GM12878 (cell line): ENCODE measurements around the gene ZNF3. TPM values are rescaled to one million over a fixed set of nuclear protein-coding genes. Genes with fewer than 3 reads are reported as not detected.

Experiments used
- ATAC-seq: fragments of 200-7000 bp; cut with Tn5 transposase; 3 replicates; pipeline ENCODE4 v1.9.1; 2020; ENCODE audit warnings: mild to moderate bottlenecking, moderate library complexity
- BruUV-seq: library from RNA; stranded (reverse); fragments of 400-500 nt; replicated peaks from 2 replicates; lab custom pipeline; 2021; lab: Mats Ljungman, UMichigan
- CTCF ChIA-PET: fragments of 300-600 bp; sonication (Branson Sonifier 250); formaldehyde crosslinking; extraction: SDS; loops from one replicate; lab custom pipeline; 2021; ENCODE audit warnings: inconsistent platforms; lab: Yijun Ruan, JAX
- POLR2A ChIA-PET: fragments of 350-600 bp; formaldehyde crosslinking; extraction: SDS; loops from one replicate; lab custom pipeline; 2021; ENCODE audit warnings: inconsistent platforms; lab: Charles Lee
- RAD21 ChIA-PET: fragments of 300-600 bp; sonication (Branson Sonifier 250); formaldehyde crosslinking; loops from one replicate; lab custom pipeline; 2023; ENCODE audit warnings: antibody characterized with exemption; ENCODE audit not compliant: unreplicated experiment; lab: Charles Lee
- SMC1A ChIA-PET: fragments of 300-600 bp; sonication (Branson Sonifier 250); formaldehyde crosslinking; loops from one replicate; lab custom pipeline; 2023; ENCODE audit not compliant: unreplicated experiment, uncharacterized antibody; lab: Charles Lee
- DNase-seq: peaks from one replicate; pipeline ENCODE4 v3.0.0-alpha.2; 2011; ENCODE audit warnings: low read depth, low spot score
- FAIRE-seq: peaks from 3 replicates; lab custom pipeline; 2011; peaks lifted over from hg19 to GRCh38; lab: Jason Lieb, UNC
- H2AFZ ChIP-seq: 2 replicates; pipeline ENCODE4 v1.6.0; 2011; ENCODE audit warnings: low read depth, low read length, control low read depth; ENCODE audit not compliant: control insufficient read depth
- H3K27ac ChIP-seq: 2 replicates; pipeline ENCODE4 v1.5.1; 2011; ENCODE audit warnings: control low read depth; ENCODE audit not compliant: control insufficient read depth, insufficient read depth
- H3K27me3 ChIP-seq, 2 experiments: replicated peaks in 1 of 2; 2 replicates each; pipeline versions ENCODE4 v1.6.0 to v1.6.1; 2011; ENCODE audit warnings: low read length in 1 of 2; ENCODE audit not compliant: control insufficient read depth in 2 of 2, insufficient read depth in 2 of 2
- H3K36me3 ChIP-seq, 2 experiments: 2 replicates each; pipeline ENCODE4 v1.5.1; 2011; ENCODE audit warnings: low read length in 1 of 2; ENCODE audit not compliant: control insufficient read depth in 2 of 2, insufficient read depth in 2 of 2
- H3K4me1 ChIP-seq: 2 replicates; pipeline ENCODE4 v1.6.1; 2011; ENCODE audit warnings: mild to moderate bottlenecking, low read length, moderate library complexity, mixed read lengths; ENCODE audit not compliant: control insufficient read depth, insufficient read depth
- H3K4me2 ChIP-seq: 2 replicates; pipeline ENCODE4 v1.6.0; 2011; ENCODE audit warnings: control low read depth; ENCODE audit not compliant: control insufficient read depth, insufficient read depth
- H3K4me3 ChIP-seq: fragments of 200-600 bp; sonication (generic); 2 replicates; pipeline ENCODE4 v1.5.1; 2016
- H3K79me2 ChIP-seq: 2 replicates; pipeline ENCODE4 v1.6.0; 2011; ENCODE audit warnings: low read length; ENCODE audit not compliant: control insufficient read depth, insufficient read depth
- H3K9ac ChIP-seq: 2 replicates; pipeline ENCODE4 v1.8.0; 2011; ENCODE audit warnings: low read length, control low read depth, mixed read lengths; ENCODE audit not compliant: control insufficient read depth, insufficient read depth
- H3K9me3 ChIP-seq: replicated peaks from 3 replicates; pipeline ENCODE4 v1.5.1; 2011; ENCODE audit warnings: mild to moderate bottlenecking, low read length; ENCODE audit not compliant: control insufficient read depth, insufficient read depth
- H4K20me1 ChIP-seq: 2 replicates; pipeline ENCODE4 v1.6.0; 2011; ENCODE audit not compliant: control insufficient read depth, insufficient read depth
- ATF7 ChIP-seq: fragments of 450-650 bp; IDR thresholded peaks from 2 replicates; pipeline ENCODE4 v1.6.1; 2016; ENCODE audit warnings: low read depth, mild to moderate bottlenecking
- CBFB ChIP-seq: IDR thresholded peaks from 2 replicates; pipeline ENCODE4 v1.6.1; 2016; ENCODE audit warnings: antibody characterized with exemption, low read depth
- CHD2 ChIP-seq: IDR thresholded peaks from 2 replicates; pipeline ENCODE4 v1.6.1; 2011; ENCODE audit warnings: low read depth, low read length, improper control_type of control experiment, borderline replicate concordance
- ETV6 ChIP-seq, 2 experiments: fragments of 450-650 bp in 1 of 2; IDR thresholded peaks in 1 of 2; conservative IDR thresholded peaks in 1 of 2; 2 replicates each; pipeline ENCODE4 v1.6.1; 2014; ENCODE audit warnings: antibody characterized with exemption in 1 of 2, borderline replicate concordance in 1 of 2, low read depth in 1 of 2, mild to moderate bottlenecking in 1 of 2, moderate library complexity in 1 of 2
- HCFC1 ChIP-seq: fragments of 150-350 bp; IDR thresholded peaks from 2 replicates; pipeline ENCODE4 v1.6.1; 2014; ENCODE audit warnings: low read length
- HDAC6 ChIP-seq: fragments of 200-600 bp; sonication (generic); IDR thresholded peaks from one replicate; pipeline ENCODE4 v1.8.0; 2017; ENCODE audit warnings: antibody characterized with exemption; ENCODE audit not compliant: unreplicated experiment
- KLF5 ChIP-seq: fragments of 450-650 bp; IDR thresholded peaks from 2 replicates; pipeline ENCODE4 v1.6.1; 2014; ENCODE audit warnings: mild to moderate bottlenecking; ENCODE audit not compliant: partially characterized antibody
- NFYA ChIP-seq: IDR thresholded peaks from 2 replicates; pipeline ENCODE4 v1.6.1; 2011; ENCODE audit warnings: low read depth, mild to moderate bottlenecking, low read length, improper control_type of control experiment, borderline replicate concordance
- WRNIP1 ChIP-seq: IDR thresholded peaks from 2 replicates; pipeline ENCODE4 v1.6.1; 2011; ENCODE audit warnings: low read depth, low read length, improper control_type of control experiment, borderline replicate concordance
- YBX1 ChIP-seq: fragments of 450-650 bp; IDR thresholded peaks from 2 replicates; pipeline ENCODE4 v1.6.1; 2016; ENCODE audit warnings: antibody characterized with exemption
- WGBS: methylation state at CpG from one replicate; pipeline ENCODE4 v1.1.6; 2016; ENCODE audit warnings: low lambda C conversion rate; ENCODE audit not compliant: insufficient replicate concordance, insufficient coverage; ENCODE audit errors: missing lambda C conversion rate; 5-methylcytosine and 5-hydroxymethylcytosine counted together
- in situ Hi-C: fragments of 300-500 bp; cut with MboI; formaldehyde crosslinking; loops from 9 replicates; pipeline ENCODE4 v1.14.3; 2018; ENCODE audit warnings: mixed read lengths
- intact Hi-C: fragments of 100-400 bp; cut with micrococcal nuclease; formaldehyde crosslinking; loops from one replicate; pipeline ENCODE4 v1.14.2; 2022; ENCODE audit not compliant: unreplicated experiment
- polyA plus RNA-seq, 11 experiments: library from polyadenylated mRNA; depleted of rRNA in 4 of 11; unstranded in 6 of 11; stranded (reverse) in 5 of 11; fragments of >200 nt; fragmentation: Nextera tagmentation in 4 of 11; fragmentation: Illumina TruSeq in 1 of 11; extraction: Ambion mirVana in 4 of 11; extraction: Trizol in 1 of 11; gene quantifications; 1 replicate in 1 of 11; 2 replicates in 10 of 11; pipeline versions ENCODE4 v1.2.1 to v1.2.3, GENCODE V29; 2011 to 2016; ENCODE audit warnings: inconsistent platforms in 2 of 11, missing spikeins in 2 of 11, low read depth in 1 of 11
- total RNA-seq, 4 experiments: library from RNA; depleted of rRNA in 3 of 4; stranded (reverse); fragments of >200 nt in 3 of 4; fragmentation: Illumina TruSeq in 1 of 4; extraction: Trizol in 1 of 4; gene quantifications; 2 replicates each; pipeline versions ENCODE4 v1.2.1 to v1.2.3, GENCODE V29; 2013 to 2021
- TF ChIP-seq, protein P1 (sequence below): IDR thresholded peaks from 2 replicates; pipeline ENCODE4 v1.6.1; 2012; ENCODE audit warnings: low read depth, low read length, improper control_type of control experiment
- TF ChIP-seq, protein P2 (sequence below): IDR thresholded peaks from 2 replicates; pipeline ENCODE4 v1.6.1; 2011; ENCODE audit warnings: low read depth, low read length, improper control_type of control experiment, borderline replicate concordance
- TF ChIP-seq, protein P3 (sequence below): fragments of 450-650 bp; formaldehyde crosslinking; IDR thresholded peaks from 2 replicates; pipeline ENCODE4 v1.4.0; 2020; ENCODE audit warnings: mild to moderate bottlenecking, moderate library complexity

ZNF3 gene
- total and polyA plus RNA-seq, 10 of the 15 experiments (the other 5 are each of a cell fraction or from before 2014, with no cell fraction given) = 17.2 to 37.4 (median 29.4) TPM

DNA sequence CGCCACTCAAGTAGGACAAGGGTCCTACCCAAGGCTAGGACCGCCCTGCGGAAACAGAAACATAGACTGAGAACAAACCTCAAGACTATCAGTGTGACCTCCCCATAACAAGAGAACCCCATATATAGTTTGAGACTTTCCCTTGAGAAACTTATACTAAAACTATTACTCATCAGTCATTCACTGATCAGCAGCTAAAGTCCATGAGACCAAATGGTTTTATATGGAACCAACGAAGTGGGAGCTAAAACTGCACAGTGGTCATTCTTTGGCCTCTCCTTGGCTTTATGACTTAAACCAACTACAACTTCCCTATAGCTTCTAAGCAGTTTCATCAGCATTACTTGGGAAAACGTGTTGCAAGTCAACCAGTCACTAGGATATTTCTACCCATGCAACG is 45.6 kb downstream of the ZNF3 start:
- H4K20me1 ChIP-seq = no peaks in the 10 kb centered on the region
- no peaks in the 10 kb centered on the region for H3K79me2 ChIP-seq
- H3K36me3 ChIP-seq = peaks cover 0 to 16% of the 10 kb centered on the region in 2 experiments; a peak in 2 of 4 replicates
- no peaks in the 10 kb centered on the region for H3K9me3 ChIP-seq
- no peaks in the 10 kb centered on the region for H3K27me3 ChIP-seq
- no peak overlapping the region for H3K4me2 ChIP-seq
- SMC1A ChIA-PET = no interaction called here
- RAD21 ChIA-PET = no interaction called here
- H3K4me3 ChIP-seq = no peak overlapping the region
- H3K27ac ChIP-seq = no peak overlapping the region
- POLR2A ChIA-PET = interaction anchor here (0.6 kb wide), 1 partner anchor 9 kb away, joined by 6 read pairs; no protein-coding TSS in a partner anchor
- no peak for FAIRE-seq
- no peak for ATAC-seq
- WGBS = 85% methylated on average over 6 of the region's 6 CpGs
- H3K9ac ChIP-seq = no peak overlapping the region
- no TSS peak for BruUV-seq
- no peak for DNase-seq
- CTCF ChIA-PET = no interaction called here
- TF ChIP-seq YBX1 = no peak
- no peak for TF ChIP-seq NFYA
- no peak for TF ChIP-seq ETV6 (conservative IDR thresholded peaks at IDR 0.05 in 1 of 2, IDR thresholded peaks at IDR 0.05 in 1 of 2; ENCODE audit: borderline replicate concordance in 1 of 2, low read depth in 1 of 2)
- no peak for TF ChIP-seq HDAC6
- no peak for TF ChIP-seq HCFC1
- TF ChIP-seq ATF7 = no peak
- TF ChIP-seq WRNIP1 = no peak
- TF ChIP-seq, all 136 proteins: peak for 0
- Histone ChIP-seq H3K4me1 (no peaks in the 10 kb centered on the region), H2AFZ (no peak overlapping the region)
- in situ Hi-C loops (no loop called here), intact Hi-C loops (no loop called here)

DNA sequence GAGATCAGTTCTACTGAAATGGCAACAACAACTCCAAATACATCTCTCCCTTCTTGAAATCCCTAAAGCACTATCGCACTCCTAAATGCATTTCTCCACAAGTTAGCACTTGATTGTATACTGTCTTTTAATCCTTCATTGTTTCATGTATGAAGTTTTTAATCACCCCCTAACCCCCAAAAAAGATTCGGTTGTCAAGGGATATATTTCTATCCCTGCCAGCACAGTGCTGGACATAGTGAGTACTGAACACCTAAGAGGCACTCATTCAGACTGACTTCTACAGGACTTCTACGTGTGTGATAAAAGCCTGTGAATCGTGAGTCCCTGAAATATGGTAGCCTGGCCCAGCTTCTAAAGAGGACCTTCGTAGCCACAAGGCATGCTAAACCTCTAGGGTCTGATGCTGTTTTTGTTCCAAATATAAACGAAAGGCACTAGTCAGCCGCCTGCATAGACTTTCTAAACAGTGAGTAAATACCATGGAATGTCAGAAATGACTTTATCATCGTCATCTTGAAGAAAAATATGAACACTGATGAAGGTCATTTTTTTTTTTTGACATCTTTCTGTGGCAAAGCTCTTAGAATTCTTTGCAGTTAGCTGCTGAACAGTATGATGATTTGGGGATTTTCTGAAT is 46.5 kb downstream of the ZNF3 start:
- no peaks in the 10 kb centered on the region for H3K79me2 ChIP-seq
- H3K4me2 ChIP-seq = no peak overlapping the region
- intact Hi-C loops (no loop called here), in situ Hi-C loops (no loop called here)
- ATAC-seq = no peak
- RAD21 ChIA-PET = no interaction called here
- CTCF ChIA-PET = no interaction called here
- DNase-seq = no peak
- 93% methylated on average over 8 of the region's 8 CpGs for WGBS
- H3K36me3 ChIP-seq = peaks cover 0 to 23% of the 10 kb centered on the region in 2 experiments; a peak in 2 of 4 replicates
- H3K9me3 ChIP-seq = no peaks in the 10 kb centered on the region
- H3K9ac ChIP-seq = no peak overlapping the region
- SMC1A ChIA-PET = no interaction called here
- H3K27me3 ChIP-seq = no peaks in the 10 kb centered on the region
- no TSS peak for BruUV-seq
- no peak for FAIRE-seq
- H3K4me3 ChIP-seq = no peak overlapping the region
- POLR2A ChIA-PET = interaction anchor here (0.6 kb wide), 1 partner anchor 10 kb away, joined by 6 read pairs; no protein-coding TSS in a partner anchor
- no peak overlapping the region for H2AFZ ChIP-seq
- H3K4me1 ChIP-seq = no peaks in the 10 kb centered on the region
- no peaks in the 10 kb centered on the region for H4K20me1 ChIP-seq
- no peak overlapping the region for H3K27ac ChIP-seq
- no peak for TF ChIP-seq KLF5
- TF ChIP-seq CBFB = no peak
- TF ChIP-seq, protein P1, sequence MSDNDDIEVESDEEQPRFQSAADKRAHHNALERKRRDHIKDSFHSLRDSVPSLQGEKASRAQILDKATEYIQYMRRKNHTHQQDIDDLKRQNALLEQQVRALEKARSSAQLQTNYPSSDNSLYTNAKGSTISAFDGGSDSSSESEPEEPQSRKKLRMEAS = no peak
- TF ChIP-seq, protein P2, sequence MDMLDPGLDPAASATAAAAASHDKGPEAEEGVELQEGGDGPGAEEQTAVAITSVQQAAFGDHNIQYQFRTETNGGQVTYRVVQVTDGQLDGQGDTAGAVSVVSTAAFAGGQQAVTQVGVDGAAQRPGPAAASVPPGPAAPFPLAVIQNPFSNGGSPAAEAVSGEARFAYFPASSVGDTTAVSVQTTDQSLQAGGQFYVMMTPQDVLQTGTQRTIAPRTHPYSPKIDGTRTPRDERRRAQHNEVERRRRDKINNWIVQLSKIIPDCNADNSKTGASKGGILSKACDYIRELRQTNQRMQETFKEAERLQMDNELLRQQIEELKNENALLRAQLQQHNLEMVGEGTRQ = no peak
- TF ChIP-seq, protein P3, sequence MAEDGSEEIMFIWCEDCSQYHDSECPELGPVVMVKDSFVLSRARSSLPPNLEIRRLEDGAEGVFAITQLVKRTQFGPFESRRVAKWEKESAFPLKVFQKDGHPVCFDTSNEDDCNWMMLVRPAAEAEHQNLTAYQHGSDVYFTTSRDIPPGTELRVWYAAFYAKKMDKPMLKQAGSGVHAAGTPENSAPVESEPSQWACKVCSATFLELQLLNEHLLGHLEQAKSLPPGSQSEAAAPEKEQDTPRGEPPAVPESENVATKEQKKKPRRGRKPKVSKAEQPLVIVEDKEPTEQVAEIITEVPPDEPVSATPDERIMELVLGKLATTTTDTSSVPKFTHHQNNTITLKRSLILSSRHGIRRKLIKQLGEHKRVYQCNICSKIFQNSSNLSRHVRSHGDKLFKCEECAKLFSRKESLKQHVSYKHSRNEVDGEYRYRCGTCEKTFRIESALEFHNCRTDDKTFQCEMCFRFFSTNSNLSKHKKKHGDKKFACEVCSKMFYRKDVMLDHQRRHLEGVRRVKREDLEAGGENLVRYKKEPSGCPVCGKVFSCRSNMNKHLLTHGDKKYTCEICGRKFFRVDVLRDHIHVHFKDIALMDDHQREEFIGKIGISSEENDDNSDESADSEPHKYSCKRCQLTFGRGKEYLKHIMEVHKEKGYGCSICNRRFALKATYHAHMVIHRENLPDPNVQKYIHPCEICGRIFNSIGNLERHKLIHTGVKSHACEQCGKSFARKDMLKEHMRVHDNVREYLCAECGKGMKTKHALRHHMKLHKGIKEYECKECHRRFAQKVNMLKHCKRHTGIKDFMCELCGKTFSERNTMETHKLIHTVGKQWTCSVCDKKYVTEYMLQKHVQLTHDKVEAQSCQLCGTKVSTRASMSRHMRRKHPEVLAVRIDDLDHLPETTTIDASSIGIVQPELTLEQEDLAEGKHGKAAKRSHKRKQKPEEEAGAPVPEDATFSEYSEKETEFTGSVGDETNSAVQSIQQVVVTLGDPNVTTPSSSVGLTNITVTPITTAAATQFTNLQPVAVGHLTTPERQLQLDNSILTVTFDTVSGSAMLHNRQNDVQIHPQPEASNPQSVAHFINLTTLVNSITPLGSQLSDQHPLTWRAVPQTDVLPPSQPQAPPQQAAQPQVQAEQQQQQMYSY (CRISPR knock-in tag) = no peak
- no peak for TF ChIP-seq CHD2
